GM18517 (cell line): ENCODE data around the gene RPL32.
"Not testable (repeated sequence)": the region's sequence is repeated elsewhere in the genome, so short reads cannot be mapped to it uniquely, and the experiment has no call there.

ENCODE experiments used
- ATAC-seq: cut with Tn5 transposase; IDR thresholded peaks from one replicate; pipeline ENCODE4 v1.9.1; 2021; ENCODE audit warnings: mild to moderate bottlenecking, moderate library complexity; ENCODE audit not compliant: unreplicated experiment

The RPL32 gene

GRCh38 chr3:12841149-12841969 is at the start of gene RPL32:
Gene RPL32 (minus strand): TSS chr3:12841565. CDS start chr3:12840237, 1,328 bp downstream.
- peak; percentile 90 for ATAC-seq

GRCh38 chr3:12890610-12891390 is 49.4 kb upstream of the RPL32 start:
- ATAC-seq, result no peak

- no peak for ATAC-seq
These were observed 45.4 kb upstream of the RPL32 start for GRCh38 chr3:12886736-12887135.

GRCh38 chr3:12886106-12886679 is 44.8 kb upstream of the RPL32 start:
- ATAC-seq, result no peak

GRCh38 chr3:12885583-12885930 is 44.2 kb upstream of the RPL32 start:
- ATAC-seq, result no peak

- no peak for ATAC-seq
These were observed 43.6 kb upstream of the RPL32 start for GRCh38 chr3:12884790-12885582.

GRCh38 chr3:12884186-12884680 is 42.9 kb upstream of the RPL32 start:
- ATAC-seq, result no peak

GRCh38 chr3:12882336-12883310 is 41.3 kb upstream of the RPL32 start:
- no peak for ATAC-seq

- peak; percentile 64 for ATAC-seq
These were observed 40.5 kb upstream of the RPL32 start for GRCh38 chr3:12881858-12882257.

GRCh38 chr3:12879191-12879815 is 37.9 kb upstream of the RPL32 start:
- no peak for ATAC-seq

GRCh38 chr3:12878758-12879157 is 37.4 kb upstream of the RPL32 start:
- not testable (repeated sequence) for ATAC-seq

GRCh38 chr3:12878141-12878574 is 36.8 kb upstream of the RPL32 start:
- no peak for ATAC-seq

GRCh38 chr3:12877040-12877439 is 35.7 kb upstream of the RPL32 start:
- no peak for ATAC-seq

GRCh38 chr3:12875857-12876836 is 34.8 kb upstream of the RPL32 start:
- no peak for ATAC-seq

- no peak for ATAC-seq
These were observed 30.1 kb upstream of the RPL32 start for GRCh38 chr3:12871404-12871983.

GRCh38 chr3:12870942-12871341 is 29.6 kb upstream of the RPL32 start:
- no peak for ATAC-seq

GRCh38 chr3:12869035-12869621 is 27.8 kb upstream of the RPL32 start:
- no peak for ATAC-seq
